ENCODE data around the gene IRAK4. TPM values are rescaled to one million over a fixed set of nuclear protein-coding genes. Genes with fewer than 3 reads are reported as not detected.

IRAK4 gene
- total RNA-seq, 2 donors from 2014 or later: 5.9 to 9.2 TPM

- peaks cover 3% of the 10 kb centered on the region for H3K4me1 Mint-ChIP-seq
- Histone ChIP-seq H3K27ac (ENCODE audit: low read depth, low read length) (no peak overlapping the region), H3K27me3 (ENCODE audit: control insufficient read depth, insufficient read depth, low read length, poor library complexity, severe bottlenecking) (peaks cover 31% of the 10 kb centered on the region), H3K36me3 (ENCODE audit: control insufficient read depth, insufficient read depth, low read length) (no peaks in the 10 kb centered on the region), H3K4me3 (ENCODE audit: low read length) (peak overlapping the region; percentile 83), H3K9ac (ENCODE audit: extremely low read depth, low read length, poor library complexity, severe bottlenecking) (peak overlapping the region; percentile 39), H3K9me3 (ENCODE audit: control insufficient read depth, low read length) (no peaks in the 10 kb centered on the region), H3K4me1 (ENCODE audit: control insufficient read depth, insufficient read depth, low read length) (no peaks in the 10 kb centered on the region)
- no peak for DNase-seq
- TF ChIP-seq CTCF (conservative IDR thresholded peaks at IDR 0.05): no peak
- peaks cover 38% of the 10 kb centered on the region for H3K27me3 Mint-ChIP-seq (ENCODE audit: insufficient read depth)
- H3K27ac Mint-ChIP-seq: no peak overlapping the region
- H3K4me3 Mint-ChIP-seq: peak overlapping the region; percentile 59
- 29 to 83% methylated on average over 2 to 6 of the region's 8 CpGs for WGBS, 2 experiments (ENCODE audit: insufficient coverage in 1 of 2, insufficient read length in 1 of 2)
- no peaks in the 10 kb centered on the region for H3K9me3 Mint-ChIP-seq
- H3K36me3 Mint-ChIP-seq (ENCODE audit: low read depth): no peaks in the 10 kb centered on the region
Observed at GRCh38 chr12:43836475-43836989, 77.8 kb downstream of the IRAK4 start.

Other genes with a start within 250 kb of the IRAK4 start
- 1 to 10 TPM in 1 of 2 donors, under 1 TPM in 1; 0.70 to 1.1 TPM for gene ADAMTS20, start 206.7 kb upstream of the IRAK4 start, total RNA-seq
- 10 to 100 TPM; 15.2 to 23.6 TPM for gene PUS7L, start 161 bp upstream of the IRAK4 start, total RNA-seq
- 10 to 100 TPM; 25.1 to 28.0 TPM for gene TWF1, start 47.4 kb downstream of the IRAK4 start, total RNA-seq
- gene TMEM117, start 77.1 kb downstream of the IRAK4 start, total RNA-seq: 1 to 10 TPM in 1 of 2 donors, under 1 TPM in 1; 0.79 to 1.4 TPM

Data from endodermal cell (in vitro differentiated cells).